ENCODE results near the gene OSBPL5.

- TF ChIP-seq MTA3 (IDR thresholded peaks at IDR 0.05; ENCODE audit: borderline replicate concordance) (no peak), TAF1 (IDR thresholded peaks at IDR 0.05; ENCODE audit: control insufficient read depth, extremely low read depth, insufficient read depth, low read length, severe bottlenecking) (no peak), RBM39 (optimal IDR thresholded peaks at IDR 0.05; ENCODE audit: low read depth, low read length) (no peak), POLR2A (conservative IDR thresholded peaks at IDR 0.05) (no peak), RFX5 (IDR thresholded peaks at IDR 0.05; ENCODE audit: low read depth, low read length) (no peak), USF2 (CRISPR knock-in tag; IDR thresholded peaks at IDR 0.05) (no peak)
- TF ChIP-seq, protein P1, sequence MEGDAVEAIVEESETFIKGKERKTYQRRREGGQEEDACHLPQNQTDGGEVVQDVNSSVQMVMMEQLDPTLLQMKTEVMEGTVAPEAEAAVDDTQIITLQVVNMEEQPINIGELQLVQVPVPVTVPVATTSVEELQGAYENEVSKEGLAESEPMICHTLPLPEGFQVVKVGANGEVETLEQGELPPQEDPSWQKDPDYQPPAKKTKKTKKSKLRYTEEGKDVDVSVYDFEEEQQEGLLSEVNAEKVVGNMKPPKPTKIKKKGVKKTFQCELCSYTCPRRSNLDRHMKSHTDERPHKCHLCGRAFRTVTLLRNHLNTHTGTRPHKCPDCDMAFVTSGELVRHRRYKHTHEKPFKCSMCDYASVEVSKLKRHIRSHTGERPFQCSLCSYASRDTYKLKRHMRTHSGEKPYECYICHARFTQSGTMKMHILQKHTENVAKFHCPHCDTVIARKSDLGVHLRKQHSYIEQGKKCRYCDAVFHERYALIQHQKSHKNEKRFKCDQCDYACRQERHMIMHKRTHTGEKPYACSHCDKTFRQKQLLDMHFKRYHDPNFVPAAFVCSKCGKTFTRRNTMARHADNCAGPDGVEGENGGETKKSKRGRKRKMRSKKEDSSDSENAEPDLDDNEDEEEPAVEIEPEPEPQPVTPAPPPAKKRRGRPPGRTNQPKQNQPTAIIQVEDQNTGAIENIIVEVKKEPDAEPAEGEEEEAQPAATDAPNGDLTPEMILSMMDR (IDR thresholded peaks at IDR 0.05 in 2 of 3, conservative IDR thresholded peaks at IDR 0.05 in 1 of 3; ENCODE audit: insufficient read depth in 2 of 3, low read depth in 1 of 3, low read length in 3 of 3), result no peak
Measured at GRCh38 chr11:3089236-3090061, 75.7 kb downstream of the OSBPL5 start.
